Fibroblast of gingiva (primary cell): ENCODE measurements around the gene VPS36.
"Not testable (repeated sequence)": the region's sequence is repeated elsewhere in the genome, so short reads cannot be mapped to it uniquely, and the experiment has no call there.

Experiments
- DNase-seq: peaks from one replicate; pipeline ENCODE4 v3.0.0-alpha.2; 2011; ENCODE audit warnings: low read depth

Gene VPS36

GRCh38 chr13:52377898-52378297 lies 72.5 kb downstream of the VPS36 start:
- no peak for DNase-seq

- DNase-seq = peak; percentile 48
Measured at GRCh38 chr13:52374873-52375411, 75.5 kb downstream of the VPS36 start.

- DNase-seq = no peak
Measured at GRCh38 chr13:52374389-52374788, 76.0 kb downstream of the VPS36 start.

GRCh38 chr13:52373277-52373676 lies 77.2 kb downstream of the VPS36 start:
- DNase-seq = not testable (repeated sequence)

GRCh38 chr13:52371736-52372247 lies 78.6 kb downstream of the VPS36 start:
- no peak for DNase-seq

GRCh38 chr13:52366291-52366690 lies 84.1 kb downstream of the VPS36 start:
- no peak for DNase-seq
